Adrenal gland (tissue), 5 donors: Measurements from ENCODE around the gene RANBP9.

Source experiments
- POLR2A ChIP-seq, 2 donors: fragments of 450-650 bp; IDR thresholded peaks; one replicate each; pipeline ENCODE4 v1.6.1; 2017; ENCODE audit warnings: antibody characterized with exemption in 2 of 2, mild to moderate bottlenecking in 2 of 2, moderate library complexity in 1 of 2
- TF ChIP-seq, protein P1 (sequence below), 6 experiments: fragments of 450-650 bp in 4 of 6; fragments of 200-600 bp in 2 of 6; sonication (generic) in 1 of 6; IDR thresholded peaks; 1 replicate in 5 of 6; 2 replicates in 1 of 6; pipeline versions ENCODE4 v1.5.1 to v1.8.0; 2016 to 2021; ENCODE audit warnings: antibody characterized with exemption in 6 of 6, mild to moderate bottlenecking in 2 of 6, moderate library complexity in 1 of 6
- donor health status: DM: no; HTN: no; CAD: no.

DNA sequence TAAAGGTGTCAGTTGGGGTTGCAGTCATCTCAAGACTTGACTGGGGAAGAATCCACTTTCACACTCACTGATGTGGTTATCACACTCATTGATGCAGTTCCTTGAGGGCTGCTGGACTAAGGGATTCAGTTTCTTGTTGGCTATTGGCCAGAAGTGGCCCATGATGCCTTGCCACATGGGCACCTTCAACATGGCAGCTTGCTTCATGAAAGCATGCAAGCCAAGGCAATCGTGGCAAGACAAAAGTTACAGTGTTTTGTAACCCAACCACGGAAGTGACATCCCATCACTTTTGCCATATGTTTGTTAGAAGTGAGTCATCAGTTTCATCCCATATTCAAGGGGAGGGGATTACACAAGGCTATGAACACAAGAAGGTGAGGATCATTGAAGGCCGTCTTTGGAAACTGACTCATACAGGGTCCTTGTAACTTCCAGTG is 3.8 kb upstream of the RANBP9 start:
- TF ChIP-seq, protein P1, sequence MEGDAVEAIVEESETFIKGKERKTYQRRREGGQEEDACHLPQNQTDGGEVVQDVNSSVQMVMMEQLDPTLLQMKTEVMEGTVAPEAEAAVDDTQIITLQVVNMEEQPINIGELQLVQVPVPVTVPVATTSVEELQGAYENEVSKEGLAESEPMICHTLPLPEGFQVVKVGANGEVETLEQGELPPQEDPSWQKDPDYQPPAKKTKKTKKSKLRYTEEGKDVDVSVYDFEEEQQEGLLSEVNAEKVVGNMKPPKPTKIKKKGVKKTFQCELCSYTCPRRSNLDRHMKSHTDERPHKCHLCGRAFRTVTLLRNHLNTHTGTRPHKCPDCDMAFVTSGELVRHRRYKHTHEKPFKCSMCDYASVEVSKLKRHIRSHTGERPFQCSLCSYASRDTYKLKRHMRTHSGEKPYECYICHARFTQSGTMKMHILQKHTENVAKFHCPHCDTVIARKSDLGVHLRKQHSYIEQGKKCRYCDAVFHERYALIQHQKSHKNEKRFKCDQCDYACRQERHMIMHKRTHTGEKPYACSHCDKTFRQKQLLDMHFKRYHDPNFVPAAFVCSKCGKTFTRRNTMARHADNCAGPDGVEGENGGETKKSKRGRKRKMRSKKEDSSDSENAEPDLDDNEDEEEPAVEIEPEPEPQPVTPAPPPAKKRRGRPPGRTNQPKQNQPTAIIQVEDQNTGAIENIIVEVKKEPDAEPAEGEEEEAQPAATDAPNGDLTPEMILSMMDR (IDR thresholded peaks at IDR 0.05) = no peak
- TF ChIP-seq POLR2A (IDR thresholded peaks at IDR 0.05) = no peak
